ENCODE data around the gene LDAF1.
"Not testable (repeated sequence)": the region's sequence is repeated elsewhere in the genome, so short reads cannot be mapped to it uniquely, and the experiment has no call there.

The LDAF1 gene

GRCh38 chr16:21145738-21146137 lies 12.7 kb upstream of the LDAF1 start:
- FAIRE-seq: no peak
- TF ChIP-seq SPI1 (IDR thresholded peaks at IDR 0.05; ENCODE audit: low read depth, low read length) (no peak), POLR2A (IDR thresholded peaks at IDR 0.05; ENCODE audit: low read depth, low read length) (no peak), POLR2AphosphoS5 (IDR thresholded peaks at IDR 0.05; ENCODE audit: low read depth, low read length) (no peak), PAX5 (IDR thresholded peaks at IDR 0.05; ENCODE audit: insufficient read depth, low read length, severe bottlenecking) (no peak), TAF1 (IDR thresholded peaks at IDR 0.05; ENCODE audit: low read depth, low read length) (no peak)
- DNase-seq (ENCODE audit: insufficient read length, low spot score): no peak

GRCh38 chr16:21150375-21151001 lies 8.0 kb upstream of the LDAF1 start, which contains the start of gene DNAH3:
Gene DNAH3 (minus strand): TSS chr16:21150846. CDS start chr16:21150319, 527 bp downstream.
- DNase-seq (ENCODE audit: insufficient read length, low spot score) (no peak), FAIRE-seq (no peak)
- TF ChIP-seq POLR2A (IDR thresholded peaks at IDR 0.05; ENCODE audit: low read depth, low read length): no peak
- TF ChIP-seq TAF1 (IDR thresholded peaks at IDR 0.05; ENCODE audit: low read depth, low read length): no peak
- no peak for TF ChIP-seq POLR2AphosphoS5 (IDR thresholded peaks at IDR 0.05; ENCODE audit: low read depth, low read length)
- no peak for TF ChIP-seq PAX5 (IDR thresholded peaks at IDR 0.05; ENCODE audit: insufficient read depth, low read length, severe bottlenecking)

- not testable (repeated sequence) for DNase-seq (ENCODE audit: insufficient read length, low spot score); FAIRE-seq
These were observed 6.1 kb upstream of the LDAF1 start for GRCh38 chr16:21152160-21153030.

GRCh38 chr16:21153124-21153729 lies 5.2 kb upstream of the LDAF1 start:
- not testable (repeated sequence) for DNase-seq (ENCODE audit: insufficient read length, low spot score); FAIRE-seq

GRCh38 chr16:21156011-21156410 lies 2.5 kb upstream of the LDAF1 start:
- not testable (repeated sequence) for DNase-seq (ENCODE audit: insufficient read length, low spot score); FAIRE-seq

GRCh38 chr16:21156767-21157467 lies 1.6 kb upstream of the LDAF1 start:
- FAIRE-seq (no peak), DNase-seq (ENCODE audit: insufficient read length, low spot score) (peak; percentile 30)
- no peak for TF ChIP-seq POU2F2 (IDR thresholded peaks at IDR 0.05; ENCODE audit: low read depth, low read length)
- no peak for TF ChIP-seq POLR2A (IDR thresholded peaks at IDR 0.05; ENCODE audit: low read depth, low read length)
- no peak for TF ChIP-seq TAF1 (IDR thresholded peaks at IDR 0.05; ENCODE audit: low read depth, low read length)
- no peak for TF ChIP-seq PAX5 (IDR thresholded peaks at IDR 0.05; ENCODE audit: insufficient read depth, low read length, severe bottlenecking)
- no peak for TF ChIP-seq SPI1 (IDR thresholded peaks at IDR 0.05; ENCODE audit: low read depth, low read length)
- TF ChIP-seq POLR2AphosphoS5 (IDR thresholded peaks at IDR 0.05; ENCODE audit: low read depth, low read length): no peak

GRCh38 chr16:21157632-21158031 lies 842 bp upstream of the LDAF1 start:
- DNase-seq (ENCODE audit: insufficient read length, low spot score): no peak
- no peak for FAIRE-seq
- no peak for TF ChIP-seq POU2F2 (IDR thresholded peaks at IDR 0.05; ENCODE audit: low read depth, low read length)
- no peak for TF ChIP-seq SPI1 (IDR thresholded peaks at IDR 0.05; ENCODE audit: low read depth, low read length)
- no peak for TF ChIP-seq PAX5 (IDR thresholded peaks at IDR 0.05; ENCODE audit: insufficient read depth, low read length, severe bottlenecking)
- TF ChIP-seq POLR2A (IDR thresholded peaks at IDR 0.05; ENCODE audit: low read depth, low read length): no peak
- TF ChIP-seq POLR2AphosphoS5 (IDR thresholded peaks at IDR 0.05; ENCODE audit: low read depth, low read length): no peak
- TF ChIP-seq TAF1 (IDR thresholded peaks at IDR 0.05; ENCODE audit: low read depth, low read length): no peak

- no peak for FAIRE-seq
- peak; percentile 25 for DNase-seq (ENCODE audit: insufficient read length, low spot score)
- TF ChIP-seq PAX5 (IDR thresholded peaks at IDR 0.05; ENCODE audit: insufficient read depth, low read length, severe bottlenecking) (no peak), POLR2A (IDR thresholded peaks at IDR 0.05; ENCODE audit: low read depth, low read length) (no peak), SPI1 (IDR thresholded peaks at IDR 0.05; ENCODE audit: low read depth, low read length) (peak; percentile 19; the same call in 1 of the 2 replicates), POLR2AphosphoS5 (IDR thresholded peaks at IDR 0.05; ENCODE audit: low read depth, low read length) (no peak), POU2F2 (IDR thresholded peaks at IDR 0.05; ENCODE audit: low read depth, low read length) (no peak), TAF1 (IDR thresholded peaks at IDR 0.05; ENCODE audit: low read depth, low read length) (no peak)
These were observed 942 bp downstream of the LDAF1 start for GRCh38 chr16:21159281-21159951.

- FAIRE-seq (no peak), DNase-seq (ENCODE audit: insufficient read length, low spot score) (no peak)
- no peak for TF ChIP-seq POLR2AphosphoS5 (IDR thresholded peaks at IDR 0.05; ENCODE audit: low read depth, low read length)
- TF ChIP-seq POU2F2 (IDR thresholded peaks at IDR 0.05; ENCODE audit: low read depth, low read length): no peak
- TF ChIP-seq POLR2A (IDR thresholded peaks at IDR 0.05; ENCODE audit: low read depth, low read length): no peak
- TF ChIP-seq SPI1 (IDR thresholded peaks at IDR 0.05; ENCODE audit: low read depth, low read length): no peak
- TF ChIP-seq PAX5 (IDR thresholded peaks at IDR 0.05; ENCODE audit: insufficient read depth, low read length, severe bottlenecking): no peak
These were observed 1.8 kb downstream of the LDAF1 start for GRCh38 chr16:21160276-21160675.

All from GM12891 (cell line).